K562 (cell line): Measurements from ENCODE around the gene KIF5A. TPM values are rescaled to one million over a fixed set of nuclear protein-coding genes. Genes with fewer than 3 reads are reported as not detected.

Experiments used
- COPS2 ChIP-seq: fragments of 450-650 bp; conservative IDR thresholded peaks from 2 replicates; pipeline ENCODE4 v1.6.1; 2016; ENCODE audit warnings: mild to moderate bottlenecking, moderate library complexity
- FOXJ3 ChIP-seq: sonication (generic); formaldehyde crosslinking; IDR thresholded peaks from 2 replicates; pipeline ENCODE4 v1.4.0; 2020; ENCODE audit warnings: mild to moderate bottlenecking, missing genetic modification reagents
- HDAC8 ChIP-seq: fragments of 450-650 bp; IDR thresholded peaks from 2 replicates; pipeline ENCODE4 v1.6.1; 2016; ENCODE audit warnings: mild to moderate bottlenecking, missing genetic modification characterization, moderate library complexity, missing compliant biosample characterization
- HSF4 ChIP-seq: fragments of 250-450 bp; sonication (Bioruptor Pico); IDR thresholded peaks from 2 replicates; pipeline ENCODE4 v2.1.2; 2022; ENCODE audit warnings: mild to moderate bottlenecking, moderate library complexity, borderline replicate concordance
- PHTF2 ChIP-seq: fragments of 250-450 bp; sonication (Bioruptor Pico); IDR thresholded peaks from 2 replicates; pipeline ENCODE4 v1.5.0; 2021; ENCODE audit warnings: mild to moderate bottlenecking
- POLR2A ChIP-seq: fragments of 450-650 bp; conservative IDR thresholded peaks from 2 replicates; pipeline ENCODE4 v1.6.1; 2016
- POLR2AphosphoS5 ChIP-seq: IDR thresholded peaks from 2 replicates; pipeline ENCODE4 v1.6.1; 2011; ENCODE audit warnings: mild to moderate bottlenecking, low read depth, low read length, moderate library complexity; ENCODE audit not compliant: control insufficient read depth, insufficient read depth
- RB1 ChIP-seq: fragments of 450-650 bp; IDR thresholded peaks from 2 replicates; pipeline ENCODE4 v1.6.1; 2017; ENCODE audit warnings: low read depth, mild to moderate bottlenecking
- RBFOX2 ChIP-seq: fragments of 200-400 bp; formaldehyde crosslinking; IDR thresholded peaks from 2 replicates; pipeline ENCODE4 v1.6.1; 2017; ENCODE audit warnings: low read depth, mild to moderate bottlenecking, low read length, moderate library complexity
- SIN3A ChIP-seq, 2 experiments: fragments of 150-350 bp in 1 of 2; IDR thresholded peaks; 2 replicates each; pipeline ENCODE4 v1.6.1; 2011 to 2016; ENCODE audit warnings: borderline replicate concordance in 2 of 2, low read depth in 2 of 2, low read length in 2 of 2, mild to moderate bottlenecking in 2 of 2, moderate library complexity in 2 of 2; ENCODE audit not compliant: control insufficient read depth in 1 of 2
- SIRT6 ChIP-seq: IDR thresholded peaks from one replicate; pipeline ENCODE4 v1.6.1; 2012; ENCODE audit warnings: low read depth, mild to moderate bottlenecking, control low read depth, inconsistent platforms, low read length, moderate library complexity
- SMAD2 ChIP-seq: fragments of 150-350 bp; IDR thresholded peaks from 2 replicates; pipeline ENCODE4 v1.6.1; 2014; ENCODE audit warnings: low read depth, mild to moderate bottlenecking, low read length
- SMARCA4 ChIP-seq: fragments of 450-650 bp; IDR thresholded peaks from 2 replicates; pipeline ENCODE4 v1.6.1; 2016
- STAG1 ChIP-seq: sonication (generic); formaldehyde crosslinking; IDR thresholded peaks from 2 replicates; pipeline ENCODE4 v1.5.0; 2020; ENCODE audit warnings: missing genetic modification reagents, borderline replicate concordance
- TAL1 ChIP-seq: fragments of 450-650 bp; IDR thresholded peaks from 2 replicates; pipeline ENCODE4 v1.6.1; 2016; ENCODE audit warnings: mild to moderate bottlenecking
- TEAD1 ChIP-seq, 2 experiments: fragments of 450-650 bp in 1 of 2; sonication (generic) in 1 of 2; formaldehyde crosslinking; IDR thresholded peaks; 2 replicates each; pipeline versions ENCODE4 v1.4.0 to v1.8.0; 2020 to 2022; ENCODE audit warnings: mild to moderate bottlenecking in 2 of 2, missing genetic modification reagents in 1 of 2
- TRIM24 ChIP-seq, 2 experiments: fragments of 450-650 bp; IDR thresholded peaks; 2 replicates each; pipeline ENCODE4 v1.6.1; 2016
- ZBTB7A ChIP-seq: IDR thresholded peaks from 2 replicates; pipeline ENCODE4 v1.6.1; 2011; ENCODE audit warnings: low read depth, mild to moderate bottlenecking, low read length, moderate library complexity, borderline replicate concordance; ENCODE audit not compliant: control insufficient read depth
- ZC3H4 ChIP-seq: sonication (generic); formaldehyde crosslinking; IDR thresholded peaks from 2 replicates; pipeline ENCODE4 v1.9.0; 2021; ENCODE audit warnings: missing genetic modification reagents, borderline replicate concordance
- ZNF23 ChIP-seq: fragments of 250-450 bp; sonication (Bioruptor Pico); IDR thresholded peaks from 2 replicates; pipeline ENCODE4 v1.4.0; 2020; ENCODE audit warnings: mild to moderate bottlenecking
- ZNF354B ChIP-seq: fragments of 250-450 bp; sonication (Bioruptor Pico); IDR thresholded peaks from 2 replicates; pipeline ENCODE4 v1.4.0; 2020
- ZNF384 ChIP-seq: IDR thresholded peaks from 2 replicates; pipeline ENCODE4 v1.6.1; 2012; ENCODE audit warnings: low read depth, low read length, improper control_type of control experiment
- ZNF766 ChIP-seq: fragments of 200-800 bp; sonication (Bioruptor generic); conservative IDR thresholded peaks from 2 replicates; pipeline ENCODE4 v1.6.1; 2016; ENCODE audit warnings: missing genetic modification characterization, missing compliant biosample characterization
- polyA plus RNA-seq, 8 experiments: library from polyadenylated mRNA; depleted of rRNA in 4 of 8; stranded (reverse) in 5 of 8; unstranded in 3 of 8; fragments of >200 nt; fragmentation: Nextera tagmentation in 2 of 8; fragmentation: Illumina TruSeq in 1 of 8; extraction: Ambion mirVana in 2 of 8; extraction: Trizol in 1 of 8; gene quantifications; 2 replicates each; pipeline versions ENCODE4 v1.2.1 to v1.2.3, GENCODE V29; 2011 to 2014; ENCODE audit warnings: inconsistent platforms in 1 of 8, missing spikeins in 1 of 8
- total RNA-seq, 7 experiments: library from RNA; depleted of rRNA in 6 of 7; stranded (reverse); fragments of >200 nt in 6 of 7; fragmentation: Illumina TruSeq in 2 of 7; extraction: Trizol in 2 of 7; gene quantifications; 2 replicates each; pipeline versions ENCODE4 v1.2.1 to v1.2.3, GENCODE V29; 2011 to 2021; ENCODE audit warnings: low replicate concordance in 1 of 7
- TF ChIP-seq, protein P1 (sequence below): sonication (generic); formaldehyde crosslinking; IDR thresholded peaks from 2 replicates; pipeline ENCODE4 v1.8.1; 2023; ENCODE audit warnings: mild to moderate bottlenecking, missing genetic modification reagents
- TF ChIP-seq, protein P2 (sequence below): fragments of 250-450 bp; sonication (Bioruptor Pico); IDR thresholded peaks from 2 replicates; pipeline ENCODE4 v1.8.0; 2022; ENCODE audit warnings: moderate library complexity, mild to moderate bottlenecking, inconsistent platforms
- TF ChIP-seq, protein P3 (sequence below): fragments of 250-450 bp; sonication (Bioruptor Pico); IDR thresholded peaks from 2 replicates; pipeline ENCODE4 v1.8.0; 2021; ENCODE audit warnings: moderate library complexity, mild to moderate bottlenecking, inconsistent platforms

Gene KIF5A
- total and polyA plus RNA-seq, 9 of the 15 experiments (the other 6 are each of a cell fraction or from before 2014, with no cell fraction given) = 3.4 to 17.7 (median 8.0) TPM

DNA sequence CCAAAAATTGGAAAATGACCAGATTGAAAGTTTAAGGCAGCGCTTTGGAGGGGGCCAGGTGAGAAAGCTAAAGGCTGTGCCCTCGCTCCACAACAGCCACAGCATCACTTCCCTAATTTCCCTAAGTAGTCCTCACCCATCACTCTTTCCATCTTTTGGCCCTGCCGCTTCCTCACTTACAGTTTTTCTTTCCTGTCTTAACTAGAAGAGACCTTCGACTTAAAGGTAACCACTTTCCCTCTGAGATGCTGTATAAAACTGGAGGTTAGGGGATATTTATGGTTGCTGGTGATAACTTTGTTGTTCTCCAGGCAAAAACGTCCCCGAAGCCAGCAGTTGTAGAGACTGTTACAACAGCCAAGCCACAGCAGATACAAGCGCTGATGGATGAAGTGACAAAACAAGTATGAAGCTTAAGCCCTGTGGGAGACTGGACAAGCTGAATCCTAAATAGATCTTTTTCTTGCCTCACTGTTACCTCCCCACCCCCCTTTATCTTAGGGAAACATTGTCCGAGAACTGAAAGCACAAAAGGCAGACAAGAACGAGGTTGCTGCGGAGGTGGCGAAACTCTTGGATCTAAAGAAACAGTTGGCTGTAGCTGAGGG, 33.8 kb upstream of the KIF5A start (continued):
- TF ChIP-seq ZNF23 (CRISPR knock-in tag) = peak; percentile 30; the same call in 1 of the 2 replicates
- no peak for TF ChIP-seq RB1
- no peak for TF ChIP-seq COPS2
- TF ChIP-seq ZNF354B (CRISPR knock-in tag) = no peak
- 0 out of 4 replicates have a peak, but pooled peaks of 1 of the 2 experiments have one; percentile 28 for TF ChIP-seq TRIM24 (IDR thresholded peaks at IDR 0.05)
- TF ChIP-seq PHTF2 (CRISPR knock-in tag) = peak; percentile 22; the same call in 1 of the 2 replicates
- TF ChIP-seq TAL1 = no peak
- TF ChIP-seq POLR2A = peak; percentile 78
- TF ChIP-seq SIRT6 = peak; percentile 20
- TF ChIP-seq, protein P1, sequence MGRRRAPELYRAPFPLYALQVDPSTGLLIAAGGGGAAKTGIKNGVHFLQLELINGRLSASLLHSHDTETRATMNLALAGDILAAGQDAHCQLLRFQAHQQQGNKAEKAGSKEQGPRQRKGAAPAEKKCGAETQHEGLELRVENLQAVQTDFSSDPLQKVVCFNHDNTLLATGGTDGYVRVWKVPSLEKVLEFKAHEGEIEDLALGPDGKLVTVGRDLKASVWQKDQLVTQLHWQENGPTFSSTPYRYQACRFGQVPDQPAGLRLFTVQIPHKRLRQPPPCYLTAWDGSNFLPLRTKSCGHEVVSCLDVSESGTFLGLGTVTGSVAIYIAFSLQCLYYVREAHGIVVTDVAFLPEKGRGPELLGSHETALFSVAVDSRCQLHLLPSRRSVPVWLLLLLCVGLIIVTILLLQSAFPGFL (CRISPR knock-in tag) = no peak
- TF ChIP-seq, protein P2, sequence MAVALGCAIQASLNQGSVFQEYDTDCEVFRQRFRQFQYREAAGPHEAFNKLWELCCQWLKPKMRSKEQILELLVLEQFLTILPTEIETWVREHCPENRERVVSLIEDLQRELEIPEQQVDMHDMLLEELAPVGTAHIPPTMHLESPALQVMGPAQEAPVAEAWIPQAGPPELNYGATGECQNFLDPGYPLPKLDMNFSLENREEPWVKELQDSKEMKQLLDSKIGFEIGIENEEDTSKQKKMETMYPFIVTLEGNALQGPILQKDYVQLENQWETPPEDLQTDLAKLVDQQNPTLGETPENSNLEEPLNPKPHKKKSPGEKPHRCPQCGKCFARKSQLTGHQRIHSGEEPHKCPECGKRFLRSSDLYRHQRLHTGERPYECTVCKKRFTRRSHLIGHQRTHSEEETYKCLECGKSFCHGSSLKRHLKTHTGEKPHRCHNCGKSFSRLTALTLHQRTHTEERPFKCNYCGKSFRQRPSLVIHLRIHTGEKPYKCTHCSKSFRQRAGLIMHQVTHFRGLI (CRISPR knock-in tag) = no peak
- no peak for TF ChIP-seq FOXJ3
- TF ChIP-seq POLR2AphosphoS5 = peak; percentile 15
- no peak for TF ChIP-seq SMARCA4
- TF ChIP-seq TEAD1 (CRISPR knock-in tag; IDR thresholded peaks at IDR 0.05) = peak in 1 of 2 experiments; percentile 61; a peak in 2 of 4 replicates
- TF ChIP-seq SIN3A (IDR thresholded peaks at IDR 0.05; ENCODE audit: borderline replicate concordance in 2 of 2, control insufficient read depth in 1 of 2, low read depth in 2 of 2, low read length in 2 of 2) = peak in 1 of 2 experiments; percentile 47; a peak in 1 of 4 replicates
- TF ChIP-seq ZNF384 = no peak
- no peak for TF ChIP-seq HSF4 (CRISPR knock-in tag)
- no peak for TF ChIP-seq HDAC8 (tag)
- TF ChIP-seq ZC3H4 = no peak
- no peak; the same call in 1 of the 2 replicates for TF ChIP-seq RBFOX2
- no peak for TF ChIP-seq STAG1 (CRISPR knock-in tag)
- TF ChIP-seq, protein P3, sequence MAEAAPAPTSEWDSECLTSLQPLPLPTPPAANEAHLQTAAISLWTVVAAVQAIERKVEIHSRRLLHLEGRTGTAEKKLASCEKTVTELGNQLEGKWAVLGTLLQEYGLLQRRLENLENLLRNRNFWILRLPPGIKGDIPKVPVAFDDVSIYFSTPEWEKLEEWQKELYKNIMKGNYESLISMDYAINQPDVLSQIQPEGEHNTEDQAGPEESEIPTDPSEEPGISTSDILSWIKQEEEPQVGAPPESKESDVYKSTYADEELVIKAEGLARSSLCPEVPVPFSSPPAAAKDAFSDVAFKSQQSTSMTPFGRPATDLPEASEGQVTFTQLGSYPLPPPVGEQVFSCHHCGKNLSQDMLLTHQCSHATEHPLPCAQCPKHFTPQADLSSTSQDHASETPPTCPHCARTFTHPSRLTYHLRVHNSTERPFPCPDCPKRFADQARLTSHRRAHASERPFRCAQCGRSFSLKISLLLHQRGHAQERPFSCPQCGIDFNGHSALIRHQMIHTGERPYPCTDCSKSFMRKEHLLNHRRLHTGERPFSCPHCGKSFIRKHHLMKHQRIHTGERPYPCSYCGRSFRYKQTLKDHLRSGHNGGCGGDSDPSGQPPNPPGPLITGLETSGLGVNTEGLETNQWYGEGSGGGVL (CRISPR knock-in tag) = no peak
- TF ChIP-seq ZNF766 (CRISPR knock-in tag) = no peak
- 0 out of 2 replicates have a peak, but pooled peaks have one; percentile 23 for TF ChIP-seq ZBTB7A
- TF ChIP-seq SMAD2 = no peak
